HEK293 (cell line): Measurements from ENCODE around the gene FERMT3.

ENCODE experiments used
- GLIS2 ChIP-seq: fragments of 450-650 bp; formaldehyde crosslinking; IDR thresholded peaks from 2 replicates; pipeline ENCODE4 v1.5.1; 2016; ENCODE audit warnings: missing biosample characterization, missing genetic modification characterization
- HOXA7 ChIP-seq: sonication (generic); formaldehyde crosslinking; IDR thresholded peaks from 2 replicates; pipeline ENCODE4 v1.8.1; 2022; ENCODE audit warnings: missing genetic modification reagents, borderline replicate concordance
- KLF10 ChIP-seq: fragments of 450-650 bp; IDR thresholded peaks from 2 replicates; pipeline ENCODE4 v1.5.1; 2018; ENCODE audit warnings: missing biosample characterization, mild to moderate bottlenecking, missing genetic modification characterization
- PRDM1 ChIP-seq: fragments of 450-650 bp; formaldehyde crosslinking; IDR thresholded peaks from 2 replicates; pipeline ENCODE4; 2016; ENCODE audit warnings: missing biosample characterization, missing genetic modification characterization
- SP2 ChIP-seq: fragments of 450-650 bp; formaldehyde crosslinking; IDR thresholded peaks from 2 replicates; pipeline ENCODE4 v1.5.1; 2016; ENCODE audit warnings: missing biosample characterization, missing genetic modification characterization
- ZBTB17 ChIP-seq: fragments of 450-650 bp; formaldehyde crosslinking; IDR thresholded peaks from 2 replicates; pipeline ENCODE4 v1.5.1; 2016; ENCODE audit warnings: missing biosample characterization, missing genetic modification characterization
- ZNF10 ChIP-seq: fragments of 450-650 bp; formaldehyde crosslinking; IDR thresholded peaks from 2 replicates; pipeline ENCODE4 v1.5.1; 2017; ENCODE audit warnings: missing biosample characterization, missing genetic modification characterization
- ZNF132 ChIP-seq: fragments of 450-650 bp; formaldehyde crosslinking; IDR thresholded peaks from 2 replicates; pipeline ENCODE4 v1.5.1; 2017; ENCODE audit warnings: missing biosample characterization, missing genetic modification characterization, borderline replicate concordance
- ZNF169 ChIP-seq: fragments of 450-650 bp; formaldehyde crosslinking; IDR thresholded peaks from 2 replicates; pipeline ENCODE4 v1.5.1; 2016; ENCODE audit warnings: missing biosample characterization, missing genetic modification characterization
- ZNF184 ChIP-seq: fragments of 450-650 bp; IDR thresholded peaks from 2 replicates; pipeline ENCODE4 v1.5.1; 2018; ENCODE audit warnings: missing biosample characterization, mild to moderate bottlenecking, missing genetic modification characterization
- ZNF2 ChIP-seq: fragments of 450-650 bp; formaldehyde crosslinking; IDR thresholded peaks from 2 replicates; pipeline ENCODE4 v1.5.1; 2016; ENCODE audit warnings: missing biosample characterization, missing genetic modification characterization
- ZNF221 ChIP-seq: fragments of 450-650 bp; formaldehyde crosslinking; IDR thresholded peaks from 2 replicates; pipeline ENCODE4 v1.5.1; 2017; ENCODE audit warnings: missing biosample characterization, missing genetic modification characterization, borderline replicate concordance
- ZNF37A ChIP-seq: fragments of 450-650 bp; IDR thresholded peaks from 2 replicates; pipeline ENCODE4 v1.5.1; 2018; ENCODE audit warnings: missing biosample characterization, missing genetic modification characterization
- ZNF510 ChIP-seq: fragments of 450-650 bp; formaldehyde crosslinking; IDR thresholded peaks from 2 replicates; pipeline ENCODE4 v1.5.1; 2018; ENCODE audit warnings: mild to moderate bottlenecking, missing genetic modification characterization, missing biosample characterization; ENCODE audit not compliant: insufficient replicate concordance
- ZNF529 ChIP-seq: fragments of 450-650 bp; formaldehyde crosslinking; IDR thresholded peaks from 2 replicates; pipeline ENCODE4 v1.5.1; 2017; ENCODE audit warnings: missing genetic modification characterization, missing biosample characterization; ENCODE audit not compliant: insufficient replicate concordance
- ZNF561 ChIP-seq: fragments of 450-650 bp; IDR thresholded peaks from 2 replicates; pipeline ENCODE4 v1.5.1; 2018; ENCODE audit warnings: missing biosample characterization, missing genetic modification characterization, borderline replicate concordance
- ZNF585B ChIP-seq: fragments of 450-650 bp; formaldehyde crosslinking; IDR thresholded peaks from 2 replicates; pipeline ENCODE4 v1.5.1; 2016; ENCODE audit warnings: missing biosample characterization, missing genetic modification characterization
- ZNF777 ChIP-seq: fragments of 450-650 bp; formaldehyde crosslinking; IDR thresholded peaks from 2 replicates; pipeline ENCODE4 v1.5.1; 2017; ENCODE audit warnings: missing biosample characterization, missing genetic modification characterization, borderline replicate concordance
- ZSCAN16 ChIP-seq: fragments of 450-650 bp; formaldehyde crosslinking; IDR thresholded peaks from 2 replicates; pipeline ENCODE4 v1.5.1; 2016; ENCODE audit warnings: missing biosample characterization, missing genetic modification characterization
- TF ChIP-seq, protein P1 (sequence below): fragments of 450-650 bp; formaldehyde crosslinking; IDR thresholded peaks from 2 replicates; pipeline ENCODE4 v1.5.1; 2016; ENCODE audit warnings: missing biosample characterization, missing genetic modification characterization
- TF ChIP-seq, protein P2 (sequence below): fragments of 450-650 bp; formaldehyde crosslinking; IDR thresholded peaks from 2 replicates; pipeline ENCODE4 v1.5.0; 2017; ENCODE audit warnings: missing biosample characterization, missing genetic modification characterization, borderline replicate concordance
- TF ChIP-seq, protein P3 (sequence below): fragments of 450-650 bp; formaldehyde crosslinking; IDR thresholded peaks from 2 replicates; pipeline ENCODE4 v1.5.1; 2016; ENCODE audit warnings: missing biosample characterization, missing genetic modification characterization
- TF ChIP-seq, protein P4 (sequence below): fragments of 450-650 bp; formaldehyde crosslinking; IDR thresholded peaks from 2 replicates; pipeline ENCODE4 v1.5.1; 2017; ENCODE audit warnings: missing biosample characterization, mild to moderate bottlenecking, missing genetic modification characterization, moderate library complexity
- TF ChIP-seq, protein P5 (sequence below): fragments of 450-650 bp; formaldehyde crosslinking; IDR thresholded peaks from 2 replicates; pipeline ENCODE4 v1.5.1; 2016; ENCODE audit warnings: missing biosample characterization, missing genetic modification characterization
- TF ChIP-seq, protein P6 (sequence below): fragments of 450-650 bp; formaldehyde crosslinking; IDR thresholded peaks from 2 replicates; pipeline ENCODE4 v1.5.1; 2016; ENCODE audit warnings: missing biosample characterization, missing genetic modification characterization
- TF ChIP-seq, protein P7 (sequence below): fragments of 450-650 bp; formaldehyde crosslinking; IDR thresholded peaks from 2 replicates; pipeline ENCODE4 v1.5.1; 2017; ENCODE audit warnings: missing biosample characterization, missing genetic modification characterization
- TF ChIP-seq, protein P8 (sequence below): fragments of 450-650 bp; formaldehyde crosslinking; IDR thresholded peaks from 2 replicates; pipeline ENCODE4 v1.5.1; 2016; ENCODE audit warnings: missing biosample characterization, missing genetic modification characterization

FERMT3 gene

DNA sequence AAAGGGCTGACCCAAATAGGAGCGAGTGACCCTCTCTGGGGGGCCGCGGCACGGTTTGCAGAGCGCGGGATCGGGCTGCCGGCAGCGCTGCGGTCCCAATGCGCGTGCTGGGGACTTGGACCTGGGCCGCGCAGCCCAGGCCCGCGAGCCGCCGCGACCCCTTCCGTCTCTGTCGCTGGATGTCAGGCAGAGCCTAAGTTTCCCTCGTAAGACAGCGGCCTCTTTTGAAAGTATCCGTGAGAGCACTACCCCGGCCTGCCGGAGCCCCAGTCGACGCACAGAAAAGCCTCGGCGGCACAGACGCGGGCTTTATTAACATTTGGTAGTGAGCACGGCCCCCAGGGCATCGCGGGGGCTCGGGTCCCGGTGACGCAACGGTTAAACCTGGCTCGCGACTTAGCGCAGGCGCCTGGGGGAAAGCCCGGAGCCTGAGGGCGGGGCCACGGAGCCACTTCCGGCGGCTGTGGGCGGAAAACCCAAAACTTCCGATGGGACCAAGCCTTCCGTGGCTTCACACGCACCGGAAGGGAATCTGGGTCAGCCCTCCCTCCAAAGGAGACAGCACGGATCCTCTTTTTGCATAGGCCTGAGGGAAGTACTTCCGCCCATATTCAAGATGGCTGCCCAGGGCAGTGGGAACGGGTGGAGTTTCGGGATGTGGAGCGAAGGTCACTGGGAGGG is 63.2 kb downstream of the FERMT3 start (continued):
- TF ChIP-seq, protein P1, sequence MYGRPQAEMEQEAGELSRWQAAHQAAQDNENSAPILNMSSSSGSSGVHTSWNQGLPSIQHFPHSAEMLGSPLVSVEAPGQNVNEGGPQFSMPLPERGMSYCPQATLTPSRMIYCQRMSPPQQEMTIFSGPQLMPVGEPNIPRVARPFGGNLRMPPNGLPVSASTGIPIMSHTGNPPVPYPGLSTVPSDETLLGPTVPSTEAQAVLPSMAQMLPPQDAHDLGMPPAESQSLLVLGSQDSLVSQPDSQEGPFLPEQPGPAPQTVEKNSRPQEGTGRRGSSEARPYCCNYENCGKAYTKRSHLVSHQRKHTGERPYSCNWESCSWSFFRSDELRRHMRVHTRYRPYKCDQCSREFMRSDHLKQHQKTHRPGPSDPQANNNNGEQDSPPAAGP (tag by site-specific recombination) = no peak
- TF ChIP-seq PRDM1 (no peak), ZSCAN16 (tag by site-specific recombination) (peak; percentile 94), ZNF585B (tag by site-specific recombination) (peak; percentile 43; the same call in 1 of the 2 replicates), SP2 (tag by site-specific recombination) (peak; percentile 97), ZNF169 (no peak), HOXA7 (CRISPR knock-in tag) (no peak), ZNF37A (tag by site-specific recombination) (no peak), ZNF777 (tag by site-specific recombination) (no peak), GLIS2 (tag by site-specific recombination) (peak; percentile 61), ZNF2 (tag by site-specific recombination) (no peak), ZBTB17 (tag by site-specific recombination) (no peak), KLF10 (tag by site-specific recombination) (peak; percentile 74), ZNF221 (no peak), ZNF529 (tag by site-specific recombination) (no peak), ZNF10 (tag by site-specific recombination) (no peak; the same call in 1 of the 2 replicates), ZNF510 (no peak), ZNF561 (tag by site-specific recombination) (peak; percentile 81; the same call in 1 of the 2 replicates), ZNF184 (no peak), ZNF132 (no peak)
- TF ChIP-seq, protein P2, sequence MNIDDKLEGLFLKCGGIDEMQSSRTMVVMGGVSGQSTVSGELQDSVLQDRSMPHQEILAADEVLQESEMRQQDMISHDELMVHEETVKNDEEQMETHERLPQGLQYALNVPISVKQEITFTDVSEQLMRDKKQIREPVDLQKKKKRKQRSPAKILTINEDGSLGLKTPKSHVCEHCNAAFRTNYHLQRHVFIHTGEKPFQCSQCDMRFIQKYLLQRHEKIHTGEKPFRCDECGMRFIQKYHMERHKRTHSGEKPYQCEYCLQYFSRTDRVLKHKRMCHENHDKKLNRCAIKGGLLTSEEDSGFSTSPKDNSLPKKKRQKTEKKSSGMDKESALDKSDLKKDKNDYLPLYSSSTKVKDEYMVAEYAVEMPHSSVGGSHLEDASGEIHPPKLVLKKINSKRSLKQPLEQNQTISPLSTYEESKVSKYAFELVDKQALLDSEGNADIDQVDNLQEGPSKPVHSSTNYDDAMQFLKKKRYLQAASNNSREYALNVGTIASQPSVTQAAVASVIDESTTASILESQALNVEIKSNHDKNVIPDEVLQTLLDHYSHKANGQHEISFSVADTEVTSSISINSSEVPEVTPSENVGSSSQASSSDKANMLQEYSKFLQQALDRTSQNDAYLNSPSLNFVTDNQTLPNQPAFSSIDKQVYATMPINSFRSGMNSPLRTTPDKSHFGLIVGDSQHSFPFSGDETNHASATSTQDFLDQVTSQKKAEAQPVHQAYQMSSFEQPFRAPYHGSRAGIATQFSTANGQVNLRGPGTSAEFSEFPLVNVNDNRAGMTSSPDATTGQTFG (tag by site-specific recombination) = no peak
- TF ChIP-seq, protein P3, sequence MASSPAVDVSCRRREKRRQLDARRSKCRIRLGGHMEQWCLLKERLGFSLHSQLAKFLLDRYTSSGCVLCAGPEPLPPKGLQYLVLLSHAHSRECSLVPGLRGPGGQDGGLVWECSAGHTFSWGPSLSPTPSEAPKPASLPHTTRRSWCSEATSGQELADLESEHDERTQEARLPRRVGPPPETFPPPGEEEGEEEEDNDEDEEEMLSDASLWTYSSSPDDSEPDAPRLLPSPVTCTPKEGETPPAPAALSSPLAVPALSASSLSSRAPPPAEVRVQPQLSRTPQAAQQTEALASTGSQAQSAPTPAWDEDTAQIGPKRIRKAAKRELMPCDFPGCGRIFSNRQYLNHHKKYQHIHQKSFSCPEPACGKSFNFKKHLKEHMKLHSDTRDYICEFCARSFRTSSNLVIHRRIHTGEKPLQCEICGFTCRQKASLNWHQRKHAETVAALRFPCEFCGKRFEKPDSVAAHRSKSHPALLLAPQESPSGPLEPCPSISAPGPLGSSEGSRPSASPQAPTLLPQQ (tag by site-specific recombination) = no peak
- TF ChIP-seq, protein P4, sequence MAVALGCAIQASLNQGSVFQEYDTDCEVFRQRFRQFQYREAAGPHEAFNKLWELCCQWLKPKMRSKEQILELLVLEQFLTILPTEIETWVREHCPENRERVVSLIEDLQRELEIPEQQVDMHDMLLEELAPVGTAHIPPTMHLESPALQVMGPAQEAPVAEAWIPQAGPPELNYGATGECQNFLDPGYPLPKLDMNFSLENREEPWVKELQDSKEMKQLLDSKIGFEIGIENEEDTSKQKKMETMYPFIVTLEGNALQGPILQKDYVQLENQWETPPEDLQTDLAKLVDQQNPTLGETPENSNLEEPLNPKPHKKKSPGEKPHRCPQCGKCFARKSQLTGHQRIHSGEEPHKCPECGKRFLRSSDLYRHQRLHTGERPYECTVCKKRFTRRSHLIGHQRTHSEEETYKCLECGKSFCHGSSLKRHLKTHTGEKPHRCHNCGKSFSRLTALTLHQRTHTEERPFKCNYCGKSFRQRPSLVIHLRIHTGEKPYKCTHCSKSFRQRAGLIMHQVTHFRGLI (tag by site-specific recombination) = no peak
- TF ChIP-seq, protein P5, sequence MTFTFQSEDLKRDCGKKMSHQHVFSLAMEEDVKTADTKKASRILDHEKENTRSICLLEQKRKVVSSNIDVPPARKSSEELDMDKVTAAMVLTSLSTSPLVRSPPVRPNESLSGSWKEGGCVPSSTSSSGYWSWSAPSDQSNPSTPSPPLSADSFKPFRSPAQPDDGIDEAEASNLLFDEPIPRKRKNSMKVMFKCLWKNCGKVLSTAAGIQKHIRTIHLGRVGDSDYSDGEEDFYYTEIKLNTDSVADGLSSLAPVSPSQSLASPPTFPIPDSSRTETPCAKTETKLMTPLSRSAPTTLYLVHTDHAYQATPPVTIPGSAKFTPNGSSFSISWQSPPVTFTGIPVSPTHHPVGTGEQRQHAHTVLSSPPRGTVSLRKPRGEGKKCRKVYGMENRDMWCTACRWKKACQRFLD (tag by site-specific recombination) = no peak
- TF ChIP-seq, protein P6, sequence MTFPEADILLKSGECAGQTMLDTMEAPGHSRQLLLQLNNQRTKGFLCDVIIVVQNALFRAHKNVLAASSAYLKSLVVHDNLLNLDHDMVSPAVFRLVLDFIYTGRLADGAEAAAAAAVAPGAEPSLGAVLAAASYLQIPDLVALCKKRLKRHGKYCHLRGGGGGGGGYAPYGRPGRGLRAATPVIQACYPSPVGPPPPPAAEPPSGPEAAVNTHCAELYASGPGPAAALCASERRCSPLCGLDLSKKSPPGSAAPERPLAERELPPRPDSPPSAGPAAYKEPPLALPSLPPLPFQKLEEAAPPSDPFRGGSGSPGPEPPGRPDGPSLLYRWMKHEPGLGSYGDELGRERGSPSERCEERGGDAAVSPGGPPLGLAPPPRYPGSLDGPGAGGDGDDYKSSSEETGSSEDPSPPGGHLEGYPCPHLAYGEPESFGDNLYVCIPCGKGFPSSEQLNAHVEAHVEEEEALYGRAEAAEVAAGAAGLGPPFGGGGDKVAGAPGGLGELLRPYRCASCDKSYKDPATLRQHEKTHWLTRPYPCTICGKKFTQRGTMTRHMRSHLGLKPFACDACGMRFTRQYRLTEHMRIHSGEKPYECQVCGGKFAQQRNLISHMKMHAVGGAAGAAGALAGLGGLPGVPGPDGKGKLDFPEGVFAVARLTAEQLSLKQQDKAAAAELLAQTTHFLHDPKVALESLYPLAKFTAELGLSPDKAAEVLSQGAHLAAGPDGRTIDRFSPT = no peak
- TF ChIP-seq, protein P7, sequence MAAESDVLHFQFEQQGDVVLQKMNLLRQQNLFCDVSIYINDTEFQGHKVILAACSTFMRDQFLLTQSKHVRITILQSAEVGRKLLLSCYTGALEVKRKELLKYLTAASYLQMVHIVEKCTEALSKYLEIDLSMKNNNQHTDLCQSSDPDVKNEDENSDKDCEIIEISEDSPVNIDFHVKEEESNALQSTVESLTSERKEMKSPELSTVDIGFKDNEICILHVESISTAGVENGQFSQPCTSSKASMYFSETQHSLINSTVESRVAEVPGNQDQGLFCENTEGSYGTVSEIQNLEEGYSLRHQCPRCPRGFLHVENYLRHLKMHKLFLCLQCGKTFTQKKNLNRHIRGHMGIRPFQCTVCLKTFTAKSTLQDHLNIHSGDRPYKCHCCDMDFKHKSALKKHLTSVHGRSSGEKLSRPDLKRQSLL (tag by site-specific recombination) = no peak
- TF ChIP-seq, protein P8, sequence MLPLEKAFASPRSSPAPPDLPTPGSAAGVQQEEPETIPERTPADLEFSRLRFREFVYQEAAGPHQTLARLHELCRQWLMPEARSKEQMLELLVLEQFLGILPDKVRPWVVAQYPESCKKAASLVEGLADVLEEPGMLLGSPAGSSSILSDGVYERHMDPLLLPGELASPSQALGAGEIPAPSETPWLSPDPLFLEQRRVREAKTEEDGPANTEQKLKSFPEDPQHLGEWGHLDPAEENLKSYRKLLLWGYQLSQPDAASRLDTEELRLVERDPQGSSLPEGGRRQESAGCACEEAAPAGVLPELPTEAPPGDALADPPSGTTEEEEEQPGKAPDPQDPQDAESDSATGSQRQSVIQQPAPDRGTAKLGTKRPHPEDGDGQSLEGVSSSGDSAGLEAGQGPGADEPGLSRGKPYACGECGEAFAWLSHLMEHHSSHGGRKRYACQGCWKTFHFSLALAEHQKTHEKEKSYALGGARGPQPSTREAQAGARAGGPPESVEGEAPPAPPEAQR (tag by site-specific recombination) = no peak
